HepG2 (cell line): ENCODE results near the gene DDOST. TPM values are rescaled to one million over a fixed set of nuclear protein-coding genes. Genes with fewer than 3 reads are reported as not detected.

ENCODE experiments used
- DNMT3B ChIP-seq: conservative IDR thresholded peaks from 2 replicates; pipeline ENCODE4 v1.6.1; 2016; ENCODE audit warnings: missing biosample characterization, control low read depth
- KAT8 ChIP-seq: IDR thresholded peaks from 2 replicates; pipeline ENCODE4 v1.6.1; 2016; ENCODE audit warnings: missing genetic modification reagents, missing compliant biosample characterization
- KDM1A ChIP-seq: IDR thresholded peaks from 2 replicates; pipeline ENCODE4 v1.6.1; 2016; ENCODE audit warnings: missing compliant biosample characterization
- MED8 ChIP-seq: sonication (generic); formaldehyde crosslinking; IDR thresholded peaks from 2 replicates; pipeline ENCODE4 v1.8.1; 2023; ENCODE audit warnings: mild to moderate bottlenecking, missing genetic modification reagents; ENCODE audit not compliant: insufficient replicate concordance
- NR2F6 ChIP-seq, 2 experiments: IDR thresholded peaks; 2 replicates each; pipeline ENCODE4 v1.6.1; 2016; ENCODE audit warnings: antibody characterized with exemption in 1 of 2, mild to moderate bottlenecking in 1 of 2
- SNRNP70 ChIP-seq: fragments of 200-400 bp; formaldehyde crosslinking; IDR thresholded peaks from 2 replicates; pipeline ENCODE4 v1.6.1; 2017; ENCODE audit warnings: mild to moderate bottlenecking, low read depth, low read length, moderate library complexity
- ZBTB42 ChIP-seq: sonication (generic); formaldehyde crosslinking; IDR thresholded peaks from 2 replicates; pipeline ENCODE4 v1.5.0; 2020; ENCODE audit warnings: mild to moderate bottlenecking, missing genetic modification reagents
- ZNF180 ChIP-seq: sonication (generic); formaldehyde crosslinking; IDR thresholded peaks from 2 replicates; pipeline ENCODE4 v1.4.0; 2020; ENCODE audit warnings: low read depth, missing genetic modification reagents, borderline replicate concordance
- ZNF354B ChIP-seq: sonication (generic); formaldehyde crosslinking; IDR thresholded peaks from 2 replicates; pipeline ENCODE4 v1.8.0; 2022; ENCODE audit warnings: mild to moderate bottlenecking, missing genetic modification reagents
- ZNF432 ChIP-seq: sonication (generic); formaldehyde crosslinking; IDR thresholded peaks from 2 replicates; pipeline ENCODE4 v1.5.0; 2020; ENCODE audit warnings: missing genetic modification reagents, mild to moderate bottlenecking, borderline replicate concordance
- ZNF598 ChIP-seq: sonication (generic); formaldehyde crosslinking; IDR thresholded peaks from 2 replicates; pipeline ENCODE4 v1.5.1; 2020; ENCODE audit warnings: mild to moderate bottlenecking, missing genetic modification reagents, borderline replicate concordance
- ZNF713 ChIP-seq: sonication (generic); formaldehyde crosslinking; IDR thresholded peaks from 2 replicates; pipeline ENCODE4 v1.4.0; 2020; ENCODE audit warnings: mild to moderate bottlenecking, missing genetic modification reagents
- ZNF761 ChIP-seq: sonication (generic); formaldehyde crosslinking; conservative IDR thresholded peaks from 2 replicates; pipeline ENCODE4 v1.4.0; 2020; ENCODE audit warnings: mild to moderate bottlenecking, missing genetic modification reagents
- polyA plus RNA-seq, 8 experiments: library from polyadenylated mRNA; depleted of rRNA in 3 of 8; stranded (reverse) in 7 of 8; unstranded in 1 of 8; fragments of >200 nt; fragmentation: Illumina TruSeq in 4 of 8; extraction: Trizol in 4 of 8; gene quantifications; 2 replicates each; pipeline versions ENCODE4 v1.2.1 to v1.2.3, GENCODE V29; 2011 to 2016; ENCODE audit warnings: low read depth in 4 of 8, missing spikeins in 1 of 8, mixed read lengths in 1 of 8; ENCODE audit not compliant: insufficient read depth in 1 of 8
- total RNA-seq, 5 experiments: library from RNA; depleted of rRNA; stranded (reverse); fragments of >200 nt; fragmentation: Illumina TruSeq; extraction: Trizol; gene quantifications; 2 replicates each; pipeline ENCODE4 v1.2.3, GENCODE V29; 2016; ENCODE audit warnings: low read depth in 1 of 5
- TF ChIP-seq, protein P1 (sequence below): sonication (generic); formaldehyde crosslinking; IDR thresholded peaks from 2 replicates; pipeline ENCODE4 v1.9.0; 2021; ENCODE audit warnings: mild to moderate bottlenecking, missing genetic modification reagents
- TF ChIP-seq, protein P2 (sequence below): sonication (generic); IDR thresholded peaks from 2 replicates; pipeline ENCODE4 v1.6.1; 2016; ENCODE audit warnings: low read depth, borderline replicate concordance
- TF ChIP-seq, protein P3 (sequence below): sonication (generic); formaldehyde crosslinking; IDR thresholded peaks from 2 replicates; pipeline ENCODE4 v1.4.0; 2020; ENCODE audit warnings: missing genetic modification reagents

DDOST gene
- total and polyA plus RNA-seq, 2 of the 13 experiments (the other 11 are each of a cell fraction or from before 2014, with no cell fraction given), result 335 to 494 TPM

DNA sequence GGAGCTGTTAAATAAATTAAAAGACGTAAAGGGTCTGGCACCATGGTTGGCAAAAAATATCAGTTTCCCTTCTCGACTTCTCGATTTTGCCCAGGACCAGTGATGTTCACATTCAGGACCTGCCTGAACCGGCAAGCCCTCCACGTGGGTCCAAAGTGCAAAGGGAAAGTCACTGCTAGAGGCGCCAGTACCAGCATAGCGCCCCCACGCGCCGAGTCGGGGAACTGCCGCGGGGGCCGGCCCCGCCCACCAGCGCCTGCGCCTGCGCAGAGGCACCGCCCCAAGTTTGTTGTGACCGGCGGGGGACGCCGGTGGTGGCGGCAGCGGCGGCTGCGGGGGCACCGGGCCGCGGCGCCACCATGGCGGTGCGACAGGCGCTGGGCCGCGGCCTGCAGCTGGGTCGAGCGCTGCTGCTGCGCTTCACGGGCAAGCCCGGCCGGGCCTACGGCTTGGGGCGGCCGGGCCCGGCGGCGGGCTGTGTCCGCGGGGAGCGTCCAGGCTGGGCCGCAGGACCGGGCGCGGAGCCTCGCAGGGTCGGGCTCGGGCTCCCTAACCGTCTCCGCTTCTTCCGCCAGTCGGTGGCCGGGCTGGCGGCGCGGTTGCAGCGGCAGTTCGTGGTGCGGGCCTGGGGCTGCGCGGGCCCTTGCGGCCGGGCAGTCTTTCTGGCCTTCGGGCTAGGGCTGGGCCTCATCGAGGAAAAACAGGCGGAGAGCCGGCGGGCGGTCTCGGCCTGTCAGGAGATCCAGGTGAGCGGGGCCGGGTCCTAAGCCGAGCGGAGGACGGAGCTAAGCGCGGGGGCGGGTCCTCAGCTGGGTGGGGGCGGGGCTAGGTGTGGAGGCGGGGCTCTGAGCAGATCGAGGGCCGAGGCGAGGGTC lies 27.7 kb downstream of the DDOST start, which contains the start of gene PINK1 (continued):
- TF ChIP-seq, protein P1, sequence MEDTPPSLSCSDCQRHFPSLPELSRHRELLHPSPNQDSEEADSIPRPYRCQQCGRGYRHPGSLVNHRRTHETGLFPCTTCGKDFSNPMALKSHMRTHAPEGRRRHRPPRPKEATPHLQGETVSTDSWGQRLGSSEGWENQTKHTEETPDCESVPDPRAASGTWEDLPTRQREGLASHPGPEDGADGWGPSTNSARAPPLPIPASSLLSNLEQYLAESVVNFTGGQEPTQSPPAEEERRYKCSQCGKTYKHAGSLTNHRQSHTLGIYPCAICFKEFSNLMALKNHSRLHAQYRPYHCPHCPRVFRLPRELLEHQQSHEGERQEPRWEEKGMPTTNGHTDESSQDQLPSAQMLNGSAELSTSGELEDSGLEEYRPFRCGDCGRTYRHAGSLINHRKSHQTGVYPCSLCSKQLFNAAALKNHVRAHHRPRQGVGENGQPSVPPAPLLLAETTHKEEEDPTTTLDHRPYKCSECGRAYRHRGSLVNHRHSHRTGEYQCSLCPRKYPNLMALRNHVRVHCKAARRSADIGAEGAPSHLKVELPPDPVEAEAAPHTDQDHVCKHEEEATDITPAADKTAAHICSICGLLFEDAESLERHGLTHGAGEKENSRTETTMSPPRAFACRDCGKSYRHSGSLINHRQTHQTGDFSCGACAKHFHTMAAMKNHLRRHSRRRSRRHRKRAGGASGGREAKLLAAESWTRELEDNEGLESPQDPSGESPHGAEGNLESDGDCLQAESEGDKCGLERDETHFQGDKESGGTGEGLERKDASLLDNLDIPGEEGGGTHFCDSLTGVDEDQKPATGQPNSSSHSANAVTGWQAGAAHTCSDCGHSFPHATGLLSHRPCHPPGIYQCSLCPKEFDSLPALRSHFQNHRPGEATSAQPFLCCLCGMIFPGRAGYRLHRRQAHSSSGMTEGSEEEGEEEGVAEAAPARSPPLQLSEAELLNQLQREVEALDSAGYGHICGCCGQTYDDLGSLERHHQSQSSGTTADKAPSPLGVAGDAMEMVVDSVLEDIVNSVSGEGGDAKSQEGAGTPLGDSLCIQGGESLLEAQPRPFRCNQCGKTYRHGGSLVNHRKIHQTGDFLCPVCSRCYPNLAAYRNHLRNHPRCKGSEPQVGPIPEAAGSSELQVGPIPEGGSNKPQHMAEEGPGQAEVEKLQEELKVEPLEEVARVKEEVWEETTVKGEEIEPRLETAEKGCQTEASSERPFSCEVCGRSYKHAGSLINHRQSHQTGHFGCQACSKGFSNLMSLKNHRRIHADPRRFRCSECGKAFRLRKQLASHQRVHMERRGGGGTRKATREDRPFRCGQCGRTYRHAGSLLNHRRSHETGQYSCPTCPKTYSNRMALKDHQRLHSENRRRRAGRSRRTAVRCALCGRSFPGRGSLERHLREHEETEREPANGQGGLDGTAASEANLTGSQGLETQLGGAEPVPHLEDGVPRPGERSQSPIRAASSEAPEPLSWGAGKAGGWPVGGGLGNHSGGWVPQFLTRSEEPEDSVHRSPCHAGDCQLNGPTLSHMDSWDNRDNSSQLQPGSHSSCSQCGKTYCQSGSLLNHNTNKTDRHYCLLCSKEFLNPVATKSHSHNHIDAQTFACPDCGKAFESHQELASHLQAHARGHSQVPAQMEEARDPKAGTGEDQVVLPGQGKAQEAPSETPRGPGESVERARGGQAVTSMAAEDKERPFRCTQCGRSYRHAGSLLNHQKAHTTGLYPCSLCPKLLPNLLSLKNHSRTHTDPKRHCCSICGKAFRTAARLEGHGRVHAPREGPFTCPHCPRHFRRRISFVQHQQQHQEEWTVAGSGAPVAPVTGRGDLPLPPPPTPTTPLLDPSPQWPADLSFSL (CRISPR knock-in tag), result no peak
- peak; percentile 59 for TF ChIP-seq KAT8 (CRISPR knock-in tag)
- TF ChIP-seq MED8 (CRISPR knock-in tag), result no peak
- peak; percentile 76; the same call in 1 of the 2 replicates for TF ChIP-seq KDM1A
- TF ChIP-seq ZNF354B (CRISPR knock-in tag), result no peak
- TF ChIP-seq, protein P2, sequence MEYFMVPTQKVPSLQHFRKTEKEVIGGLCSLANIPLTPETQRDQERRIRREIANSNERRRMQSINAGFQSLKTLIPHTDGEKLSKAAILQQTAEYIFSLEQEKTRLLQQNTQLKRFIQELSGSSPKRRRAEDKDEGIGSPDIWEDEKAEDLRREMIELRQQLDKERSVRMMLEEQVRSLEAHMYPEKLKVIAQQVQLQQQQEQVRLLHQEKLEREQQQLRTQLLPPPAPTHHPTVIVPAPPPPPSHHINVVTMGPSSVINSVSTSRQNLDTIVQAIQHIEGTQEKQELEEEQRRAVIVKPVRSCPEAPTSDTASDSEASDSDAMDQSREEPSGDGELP, result peak; percentile 71; the same call in 1 of the 2 replicates
- no peak for TF ChIP-seq SNRNP70
- no peak for TF ChIP-seq ZNF713 (CRISPR knock-in tag)
- TF ChIP-seq, protein P3, sequence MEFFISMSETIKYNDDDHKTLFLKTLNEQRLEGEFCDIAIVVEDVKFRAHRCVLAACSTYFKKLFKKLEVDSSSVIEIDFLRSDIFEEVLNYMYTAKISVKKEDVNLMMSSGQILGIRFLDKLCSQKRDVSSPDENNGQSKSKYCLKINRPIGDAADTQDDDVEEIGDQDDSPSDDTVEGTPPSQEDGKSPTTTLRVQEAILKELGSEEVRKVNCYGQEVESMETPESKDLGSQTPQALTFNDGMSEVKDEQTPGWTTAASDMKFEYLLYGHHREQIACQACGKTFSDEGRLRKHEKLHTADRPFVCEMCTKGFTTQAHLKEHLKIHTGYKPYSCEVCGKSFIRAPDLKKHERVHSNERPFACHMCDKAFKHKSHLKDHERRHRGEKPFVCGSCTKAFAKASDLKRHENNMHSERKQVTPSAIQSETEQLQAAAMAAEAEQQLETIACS (CRISPR knock-in tag), result no peak
- no peak for TF ChIP-seq ZBTB42 (CRISPR knock-in tag)
- TF ChIP-seq ZNF432 (CRISPR knock-in tag), result no peak
- no peak for TF ChIP-seq ZNF761 (CRISPR knock-in tag)
- TF ChIP-seq ZNF180 (CRISPR knock-in tag), result no peak
- TF ChIP-seq DNMT3B, result no peak
- TF ChIP-seq NR2F6 (IDR thresholded peaks at IDR 0.05), result no peak
- peak; percentile 47; the same call in 1 of the 2 replicates for TF ChIP-seq NR2F6 (CRISPR knock-in tag; IDR thresholded peaks at IDR 0.05)
- 0 out of 2 replicates have a peak, but pooled peaks have one; percentile 51 for TF ChIP-seq ZNF598
